ENCODE data around the gene CTXN2. TPM values are rescaled to one million over a fixed set of nuclear protein-coding genes. Genes with fewer than 3 reads are reported as not detected.

The CTXN2 gene
- total RNA-seq, 1 donor from 2014 or later = not detected

DNA sequence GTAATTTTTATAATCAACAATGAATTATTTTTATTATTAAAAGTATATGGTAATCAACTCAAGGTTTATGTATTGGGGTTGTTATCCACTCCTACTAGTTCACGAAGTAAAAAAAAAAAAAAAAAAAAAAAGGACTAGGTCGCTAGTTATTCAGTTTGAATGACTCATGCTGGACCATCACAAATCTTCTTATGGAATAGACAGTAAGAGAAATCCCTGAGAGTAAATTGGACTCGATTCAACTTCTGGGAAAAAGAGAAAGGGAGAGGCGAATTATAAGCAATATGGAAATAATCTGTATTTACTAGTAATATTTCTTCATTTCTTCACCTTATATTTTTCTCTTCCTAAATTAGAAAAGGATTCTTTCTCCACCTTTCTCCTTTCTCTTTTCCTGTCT, 15.4 kb upstream of the CTXN2 start:
- no peak for DNase-seq (ENCODE audit: extremely low spot score, unreplicated experiment)
- peak overlapping the region; percentile 92 for H3K4me3 Mint-ChIP-seq
- peaks cover 19% of the 10 kb centered on the region for H3K9me3 Mint-ChIP-seq
- peaks cover 10% of the 10 kb centered on the region for H3K4me1 Mint-ChIP-seq (ENCODE audit: unreplicated experiment)
- peaks cover 13% of the 10 kb centered on the region for H3K36me3 Mint-ChIP-seq
- H3K27me3 Mint-ChIP-seq = no peaks in the 10 kb centered on the region
- TF ChIP-seq, protein P1, sequence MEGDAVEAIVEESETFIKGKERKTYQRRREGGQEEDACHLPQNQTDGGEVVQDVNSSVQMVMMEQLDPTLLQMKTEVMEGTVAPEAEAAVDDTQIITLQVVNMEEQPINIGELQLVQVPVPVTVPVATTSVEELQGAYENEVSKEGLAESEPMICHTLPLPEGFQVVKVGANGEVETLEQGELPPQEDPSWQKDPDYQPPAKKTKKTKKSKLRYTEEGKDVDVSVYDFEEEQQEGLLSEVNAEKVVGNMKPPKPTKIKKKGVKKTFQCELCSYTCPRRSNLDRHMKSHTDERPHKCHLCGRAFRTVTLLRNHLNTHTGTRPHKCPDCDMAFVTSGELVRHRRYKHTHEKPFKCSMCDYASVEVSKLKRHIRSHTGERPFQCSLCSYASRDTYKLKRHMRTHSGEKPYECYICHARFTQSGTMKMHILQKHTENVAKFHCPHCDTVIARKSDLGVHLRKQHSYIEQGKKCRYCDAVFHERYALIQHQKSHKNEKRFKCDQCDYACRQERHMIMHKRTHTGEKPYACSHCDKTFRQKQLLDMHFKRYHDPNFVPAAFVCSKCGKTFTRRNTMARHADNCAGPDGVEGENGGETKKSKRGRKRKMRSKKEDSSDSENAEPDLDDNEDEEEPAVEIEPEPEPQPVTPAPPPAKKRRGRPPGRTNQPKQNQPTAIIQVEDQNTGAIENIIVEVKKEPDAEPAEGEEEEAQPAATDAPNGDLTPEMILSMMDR (conservative IDR thresholded peaks at IDR 0.05) = no peak
- H3K27ac Mint-ChIP-seq = no peak overlapping the region

DNA sequence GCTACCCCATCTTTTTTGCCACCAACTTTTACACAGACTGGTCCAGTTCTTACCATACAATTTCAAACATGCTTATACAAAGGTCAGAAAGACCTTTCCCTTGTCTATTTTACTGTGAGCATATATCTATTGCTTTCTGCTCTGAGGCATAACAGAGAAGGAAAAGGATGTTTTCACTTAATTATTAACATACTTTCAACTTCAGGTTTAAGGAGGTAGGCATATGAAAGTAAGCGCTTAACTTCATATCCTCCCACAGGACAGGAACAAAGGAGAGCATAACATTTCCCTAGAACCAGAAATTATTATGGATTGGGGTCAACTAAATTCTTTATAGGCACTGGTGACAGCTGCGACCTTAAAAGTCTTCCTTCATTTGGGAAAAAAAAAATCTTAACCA, 14.5 kb upstream of the CTXN2 start:
- no peak for DNase-seq (ENCODE audit: extremely low spot score, unreplicated experiment)
- no peaks in the 10 kb centered on the region for H3K27me3 Mint-ChIP-seq
- peaks cover 10% of the 10 kb centered on the region for H3K4me1 Mint-ChIP-seq (ENCODE audit: unreplicated experiment)
- H3K4me3 Mint-ChIP-seq = peak overlapping the region; percentile 92
- peak overlapping the region; percentile 93 for H3K27ac Mint-ChIP-seq
- peaks cover 13% of the 10 kb centered on the region for H3K36me3 Mint-ChIP-seq
- H3K9me3 Mint-ChIP-seq = peaks cover 19% of the 10 kb centered on the region
- TF ChIP-seq, protein P1 (conservative IDR thresholded peaks at IDR 0.05) = no peak

- peak overlapping the region; percentile 92 for H3K4me3 Mint-ChIP-seq
- H3K9me3 Mint-ChIP-seq = peaks cover 18% of the 10 kb centered on the region
- no peaks in the 10 kb centered on the region for H3K27me3 Mint-ChIP-seq
- H3K27ac Mint-ChIP-seq = peak overlapping the region; percentile 93
- DNase-seq (ENCODE audit: extremely low spot score, unreplicated experiment) = no peak
- peaks cover 10% of the 10 kb centered on the region for H3K4me1 Mint-ChIP-seq (ENCODE audit: unreplicated experiment)
- TF ChIP-seq, protein P1 (conservative IDR thresholded peaks at IDR 0.05) = no peak
- peaks cover 13% of the 10 kb centered on the region for H3K36me3 Mint-ChIP-seq
Observed at GRCh38 chr15:48177383-48177765, 14.1 kb upstream of the CTXN2 start.

GRCh38 chr15:48177766-48178647, 13.5 kb upstream of the CTXN2 start, which contains the start of gene MYEF2:
MYEF2 (minus strand) TSS chr15:48178295; CDS start chr15:48178237, 58 bp downstream.
- H3K4me3 Mint-ChIP-seq = peak within 1 kb of the TSS; percentile 92
- DNase-seq (ENCODE audit: extremely low spot score, unreplicated experiment) = peak; percentile 88
- peaks cover 9% of the 10 kb centered on the region for H3K36me3 Mint-ChIP-seq
- H3K27ac Mint-ChIP-seq = peak within 1 kb of the TSS; percentile 93
- peaks cover 10% of the 10 kb centered on the region for H3K4me1 Mint-ChIP-seq (ENCODE audit: unreplicated experiment)
- TF ChIP-seq, protein P1 (conservative IDR thresholded peaks at IDR 0.05) = peak; percentile 53
- no peaks in the 10 kb centered on the region for H3K27me3 Mint-ChIP-seq
- H3K9me3 Mint-ChIP-seq = peaks cover 11% of the 10 kb centered on the region

DNA sequence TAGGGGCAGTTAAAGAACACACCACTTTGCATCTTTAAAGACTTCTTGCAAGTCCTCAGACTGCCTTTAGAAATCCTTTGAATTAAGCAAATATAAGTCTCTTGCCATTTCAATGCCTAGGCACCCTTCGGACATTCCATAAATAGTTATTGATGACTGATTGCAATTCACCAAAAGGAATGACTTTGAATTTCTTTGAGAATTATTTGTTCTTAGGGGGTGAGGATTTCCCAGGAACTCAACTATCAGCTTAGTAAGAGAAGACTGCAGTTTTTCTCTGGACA, 12.9 kb upstream of the CTXN2 start:
- no peaks in the 10 kb centered on the region for H3K27me3 Mint-ChIP-seq
- peak overlapping the region; percentile 79 for H3K4me3 Mint-ChIP-seq
- TF ChIP-seq, protein P1 (conservative IDR thresholded peaks at IDR 0.05) = no peak
- H3K27ac Mint-ChIP-seq = no peak overlapping the region
- peaks cover 10% of the 10 kb centered on the region for H3K4me1 Mint-ChIP-seq (ENCODE audit: unreplicated experiment)
- peaks cover 7% of the 10 kb centered on the region for H3K9me3 Mint-ChIP-seq
- no peak for DNase-seq (ENCODE audit: extremely low spot score, unreplicated experiment)
- peaks cover 7% of the 10 kb centered on the region for H3K36me3 Mint-ChIP-seq
